ENCODE results near the gene PTPRJ.

DNA sequence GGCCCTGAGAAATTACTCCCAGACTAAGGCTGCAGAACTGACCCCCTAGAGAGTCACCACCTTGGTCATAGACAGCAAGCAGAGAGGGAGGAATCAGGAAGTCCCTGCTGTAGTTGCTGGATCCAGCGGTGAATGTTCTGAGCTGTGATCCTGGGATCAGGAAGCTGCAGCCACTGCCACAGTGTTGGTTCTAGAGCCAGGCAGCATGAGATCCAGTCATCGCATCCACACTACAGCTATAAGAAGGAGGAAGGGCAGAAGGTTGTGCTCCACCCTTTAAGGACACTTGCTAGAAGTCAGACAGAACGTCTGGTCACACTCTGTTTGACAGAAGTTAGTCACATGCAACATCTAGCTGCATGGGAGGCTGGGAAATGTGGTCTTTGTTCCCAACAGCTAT is 131.5 kb downstream of the PTPRJ start:
- TF ChIP-seq CTCF (IDR thresholded peaks at IDR 0.05) (no peak), POLR2A (IDR thresholded peaks at IDR 0.05) (no peak), POLR2AphosphoS5 (IDR thresholded peaks at IDR 0.05) (no peak)

All from sigmoid colon (tissue), 4 donors.